Lower leg skin (tissue), 4 donors: ENCODE results near the gene DDX56. TPM values are rescaled to one million over a fixed set of nuclear protein-coding genes. Genes with fewer than 3 reads are reported as not detected.

ENCODE experiments used
- DNase-seq, 2 donors: peaks; one replicate each; pipeline ENCODE4 v3.0.0-alpha.2; 2019; ENCODE audit warnings: low spot score in 2 of 2
- H3K4me3 ChIP-seq: fragments of 200-600 bp; sonication (generic); 2 replicates; pipeline ENCODE4 v1.5.1; 2017; ENCODE audit warnings: mild to moderate bottlenecking, low read depth; ENCODE audit not compliant: poor library complexity, severe bottlenecking
- CTCF ChIP-seq, 3 donors: fragments of 450-650 bp; IDR thresholded peaks; one replicate each; pipeline ENCODE4 v1.5.1; 2016; ENCODE audit warnings: antibody characterized with exemption in 3 of 3, mild to moderate bottlenecking in 3 of 3, moderate library complexity in 2 of 3
- POLR2A ChIP-seq, 2 donors: fragments of 450-650 bp; IDR thresholded peaks; one replicate each; pipeline ENCODE4 v1.6.1; 2016 to 2017; ENCODE audit warnings: antibody characterized with exemption in 2 of 2, mild to moderate bottlenecking in 1 of 2, moderate library complexity in 1 of 2
- WGBS, 2 donors: methylation state at CpG; one replicate each; pipeline ENCODE4 v1.1.5; 2018; 5-methylcytosine and 5-hydroxymethylcytosine counted together
- intact Hi-C: fragments of 100-400 bp; cut with DNase I; formaldehyde crosslinking; loops from one replicate; pipeline ENCODE4 v1.15.0; 2023; ENCODE audit warnings: low total_unique reads
- total RNA-seq, 4 donors: library from RNA; depleted of rRNA; stranded (reverse); fragments of >200 nt; gene quantifications; one replicate each; pipeline ENCODE4 v1.1.0, GENCODE V29; 2016

The DDX56 gene
- total RNA-seq, 4 donors from 2014 or later, result 58.9 to 71.7 (median 68.3) TPM

- intact Hi-C loops, result loop anchor here (1.0 kb wide), 1 partner anchor 22 kb away; no protein-coding TSS in a partner anchor
- DNase-seq, result no peak
These were observed 35.4 kb upstream of the DDX56 start for GRCh38 chr7:44608916-44609648.

DNA sequence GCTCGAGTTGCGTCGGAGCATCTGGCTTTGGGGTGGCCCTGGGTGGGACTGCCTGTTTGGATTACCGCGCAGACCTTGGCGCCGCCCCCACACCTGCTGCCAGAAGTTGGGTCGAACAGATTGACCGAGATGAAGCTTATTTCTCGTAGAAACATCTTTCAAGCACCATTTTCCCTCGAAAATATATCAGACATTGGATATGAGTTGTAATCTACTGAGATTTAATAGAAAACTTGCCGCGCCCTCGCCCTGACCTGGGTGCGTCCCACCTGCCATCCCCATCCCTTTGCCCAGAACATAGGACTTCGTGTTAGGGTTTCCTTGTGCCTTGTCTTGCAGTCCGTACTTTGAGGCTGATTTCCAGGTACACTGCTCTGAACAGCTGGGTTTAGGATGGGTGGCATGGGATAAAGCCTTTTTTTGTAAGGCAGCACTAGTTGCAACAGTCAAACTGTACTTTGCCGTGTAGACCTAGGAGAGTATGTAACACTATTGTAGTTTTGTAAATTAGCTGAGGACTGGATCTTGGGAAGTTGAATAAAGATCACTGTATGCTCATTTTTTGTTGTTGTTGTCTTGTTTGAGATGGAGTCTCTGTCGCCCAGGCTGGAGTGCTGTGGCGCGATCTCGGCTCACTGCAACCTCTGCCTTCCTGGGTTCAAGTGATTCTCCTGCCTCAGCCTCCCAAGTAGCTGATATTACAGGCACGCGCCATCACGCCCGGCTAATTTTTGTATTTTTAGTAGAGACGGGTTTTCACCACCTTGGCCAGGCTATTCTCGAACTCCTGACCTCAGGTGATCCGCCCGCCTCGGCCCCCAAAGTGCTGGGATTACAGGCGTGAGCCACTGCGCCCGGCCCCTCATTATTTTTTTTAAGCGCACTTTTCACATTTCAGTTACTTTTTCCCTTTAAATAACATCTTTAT lies 33.7 kb upstream of the DDX56 start:
- intact Hi-C loops, result loop anchor here (1.0 kb wide), 1 partner anchor 24 kb away; no protein-coding TSS in a partner anchor
- WGBS, 2 donors, result 45 to 48% methylated on average over 35 of the region's 35 CpGs

More at GRCh38 chr7:44608916-44609648, 35.4 kb upstream of the DDX56 start:
- TF ChIP-seq POLR2A (IDR thresholded peaks at IDR 0.05) (no peak), CTCF (IDR thresholded peaks at IDR 0.05) (no peak)
- WGBS, 2 donors, result 70 to 73% methylated on average over 14 of the region's 14 CpGs
- no peak overlapping the region for H3K4me3 ChIP-seq

GRCh38 chr7:44606341-44607140 lies 32.8 kb upstream of the DDX56 start, which contains the start of gene OGDH:
Gene OGDH (plus strand): TSS chr7:44606627. CDS start chr7:44624344, 17,717 bp downstream.
- DNase-seq, result peak; percentile 98 to 100
- TF ChIP-seq POLR2A (IDR thresholded peaks at IDR 0.05), result peak in 1 of 2 donors; percentile 84
- no peak for TF ChIP-seq CTCF (IDR thresholded peaks at IDR 0.05)
- WGBS, 2 donors, result 0 to 1% methylated on average over 57 to 67 of the region's 93 CpGs
- intact Hi-C loops, result no loop called here
- H3K4me3 ChIP-seq, result peak within 1 kb of the TSS; percentile 64

More for the DNA sequence above, 33.7 kb upstream of the DDX56 start:
- no peak for TF ChIP-seq POLR2A (IDR thresholded peaks at IDR 0.05)
- no peak for TF ChIP-seq CTCF (IDR thresholded peaks at IDR 0.05)
- DNase-seq, result no peak
- peak overlapping the region; percentile 64 for H3K4me3 ChIP-seq

GRCh38 chr7:44604941-44605340 lies 31.2 kb upstream of the DDX56 start:
- WGBS, 2 donors, result 80 to 81% methylated on average over 2 of the region's 2 CpGs
- TF ChIP-seq CTCF (IDR thresholded peaks at IDR 0.05) (no peak), POLR2A (IDR thresholded peaks at IDR 0.05) (no peak)
- H3K4me3 ChIP-seq, result no peak overlapping the region
- intact Hi-C loops, result no loop called here
- DNase-seq, result no peak

GRCh38 chr7:44603193-44603592 lies 29.5 kb upstream of the DDX56 start:
- no peak for DNase-seq
- no peak for TF ChIP-seq POLR2A (IDR thresholded peaks at IDR 0.05)
- TF ChIP-seq CTCF (IDR thresholded peaks at IDR 0.05), result no peak
- no peak overlapping the region for H3K4me3 ChIP-seq
- 82% methylated on average over 6 of the region's 6 CpGs for WGBS, 2 donors
- intact Hi-C loops, result no loop called here
